ENCODE measurements around the gene PPP1R27.

DNA sequence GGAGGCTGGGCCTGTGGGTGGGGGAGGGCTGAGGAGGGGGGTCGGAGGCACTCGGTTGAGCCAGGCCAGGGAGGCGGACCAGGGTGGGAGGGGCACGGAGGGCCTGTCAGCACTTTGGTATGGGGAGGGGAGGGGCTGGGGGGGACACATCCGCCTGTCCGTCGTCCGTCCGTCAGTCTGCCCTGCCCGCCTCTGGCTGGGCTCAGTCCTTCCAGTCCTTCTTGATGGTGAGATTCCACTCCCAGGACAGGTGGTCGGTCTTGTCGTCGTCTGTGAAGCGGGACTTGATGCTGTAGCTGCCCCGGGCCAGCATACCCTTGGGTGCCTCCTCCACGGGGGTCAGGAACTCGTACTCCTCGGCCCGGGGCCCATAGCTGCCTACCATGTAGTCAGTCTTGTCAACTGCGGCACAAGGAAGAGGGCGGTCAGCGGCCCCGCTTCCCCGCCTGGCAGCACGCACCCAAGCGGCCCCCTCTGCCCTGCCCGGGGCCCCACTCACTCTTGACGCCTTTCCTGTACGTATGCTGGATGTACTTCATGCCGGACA, 33.9 kb upstream of the PPP1R27 start:
- TF ChIP-seq CTCF (IDR thresholded peaks at IDR 0.05) (no peak), POLR2A (IDR thresholded peaks at IDR 0.05) (no peak), EP300 (IDR thresholded peaks at IDR 0.05) (no peak)

Measured in tibial nerve (tissue), 4 donors.